Measurements from ENCODE around the gene ZKSCAN4.

The ZKSCAN4 gene

GRCh38 chr6:28252009-28252975 lies at the start of gene ZKSCAN4:
TSS of gene ZKSCAN4 (minus strand) at chr6:28252269. CDS start at chr6:28251980, 289 bp downstream.
- peak; percentile 86 to 92 for DNase-seq

GRCh38 chr6:28296520-28297060 lies 44.5 kb upstream of the ZKSCAN4 start:
- no peak for DNase-seq

GRCh38 chr6:28295326-28295725 lies 43.3 kb upstream of the ZKSCAN4 start:
- DNase-seq = no peak

GRCh38 chr6:28291573-28291972 lies 39.5 kb upstream of the ZKSCAN4 start:
- DNase-seq = no peak

- no peak for DNase-seq
Observed at GRCh38 chr6:28282926-28283325, 30.9 kb upstream of the ZKSCAN4 start.

GRCh38 chr6:28281288-28282064 lies 29.4 kb upstream of the ZKSCAN4 start, which contains the start of gene PGBD1:
TSS of gene PGBD1 (plus strand) at chr6:28281572. CDS start at chr6:28283814, 2,242 bp downstream.
- DNase-seq = peak; percentile 75 to 80

- peak in 1 of 2 experiments; percentile 7 for DNase-seq
Observed at GRCh38 chr6:28280595-28281287, 28.7 kb upstream of the ZKSCAN4 start.

GRCh38 chr6:28277746-28278145 lies 25.7 kb upstream of the ZKSCAN4 start:
- DNase-seq = no peak

GRCh38 chr6:28274888-28275287 lies 22.8 kb upstream of the ZKSCAN4 start:
- no peak for DNase-seq

GRCh38 chr6:28269492-28269891 lies 17.4 kb upstream of the ZKSCAN4 start:
- DNase-seq = peak; percentile 45 to 64

GRCh38 chr6:28267695-28268059 lies 15.6 kb upstream of the ZKSCAN4 start:
- no peak for DNase-seq

GRCh38 chr6:28266962-28267694 lies 15.1 kb upstream of the ZKSCAN4 start, which contains the start of gene ZSCAN26:
TSS of gene ZSCAN26 (plus strand) at chr6:28267143. CDS start at chr6:28271920, 4,777 bp downstream.
- DNase-seq = peak; percentile 86 to 91

GRCh38 chr6:28266563-28266961 lies 14.5 kb upstream of the ZKSCAN4 start:
- DNase-seq = no peak

- no peak for DNase-seq
Observed at GRCh38 chr6:28264834-28265401, 12.8 kb upstream of the ZKSCAN4 start.

GRCh38 chr6:28263922-28264321 lies 11.9 kb upstream of the ZKSCAN4 start:
- peak in 1 of 2 experiments; percentile 6 for DNase-seq

GRCh38 chr6:28258877-28259777 lies 7.1 kb upstream of the ZKSCAN4 start, which contains the start of gene NKAPL:
TSS of gene NKAPL (plus strand) at chr6:28259297. CDS start at chr6:28259372, 75 bp downstream.
- DNase-seq = no peak

- DNase-seq = no peak
Observed at GRCh38 chr6:28257042-28257441, 5.0 kb upstream of the ZKSCAN4 start.

- no peak for DNase-seq
Observed at GRCh38 chr6:28254121-28254519, 2.1 kb upstream of the ZKSCAN4 start.

- no peak for DNase-seq
Observed at GRCh38 chr6:28251661-28252008, 434 bp downstream of the ZKSCAN4 start.

GRCh38 chr6:28250747-28251146 lies 1.3 kb downstream of the ZKSCAN4 start:
- DNase-seq = no peak

Data from Kasumi-1 (cell line).